ENCODE data around the gene BMP6. TPM values are rescaled to one million over a fixed set of nuclear protein-coding genes. Genes with fewer than 3 reads are reported as not detected.

BMP6 gene
- total and polyA plus RNA-seq, 2 of the 4 experiments (the other 2 are of a cell fraction) = 0.18 to 0.19 TPM

GRCh38 chr6:7823552-7823951 is 97.7 kb downstream of the BMP6 start:
- ATAC-seq (ENCODE audit: low read depth) (no peak), DNase-seq (no peak)
- Histone ChIP-seq H3K4me3 (ENCODE audit: insufficient read depth, low read depth, low read length) (no peak overlapping the region), H3K18ac (ENCODE audit: low read depth, low read length) (no peak overlapping the region), H3K9ac (ENCODE audit: low read depth, low read length) (no peak overlapping the region), H3K27me3 (ENCODE audit: control insufficient read depth, insufficient read depth, low read length) (no peaks in the 10 kb centered on the region), H3K23ac (ENCODE audit: low read depth, low read length) (no peak overlapping the region), H2BK5ac (ENCODE audit: low read depth, low read length, poor library complexity, severe bottlenecking) (no peak overlapping the region), H2BK15ac (ENCODE audit: low read depth, low read length) (no peak overlapping the region), H2BK20ac (ENCODE audit: low read depth, low read length) (no peak overlapping the region), H3K4me1 (ENCODE audit: control insufficient read depth, insufficient read depth, low read length) (peaks cover 8% of the 10 kb centered on the region; the same call in 1 of the 2 replicates), H4K91ac (ENCODE audit: insufficient read depth, low read depth, low read length) (no peak overlapping the region), H3K79me1 (ENCODE audit: low read depth in 1 of 2, low read length in 2 of 2) (no peaks in the 10 kb centered on the region), H4K20me1 (ENCODE audit: insufficient read depth, low read length) (no peaks in the 10 kb centered on the region; the same call in 1 of the 2 replicates), H3K27ac (ENCODE audit: insufficient read depth, low read length) (no peak overlapping the region), H2AK5ac (ENCODE audit: low read depth, low read length) (no peak overlapping the region), H3K36me3 (ENCODE audit: control insufficient read depth, insufficient read depth, low read length) (no peaks in the 10 kb centered on the region), H2BK120ac (ENCODE audit: low read depth, low read length) (no peak overlapping the region), H3K14ac (replicated peaks; ENCODE audit: low read depth, low read length) (no peak overlapping the region), H3K4ac (ENCODE audit: low read depth, low read length) (no peak overlapping the region), H3K56ac (ENCODE audit: extremely low read depth, insufficient read depth, low read length) (no peak overlapping the region), H2AFZ (replicated peaks; ENCODE audit: low read length, poor library complexity) (no peak overlapping the region), H3K9me3 (ENCODE audit: control insufficient read depth, insufficient read depth, low read length) (no peaks in the 10 kb centered on the region), H4K8ac (ENCODE audit: low read depth in 2 of 2, low read length in 2 of 2) (no peak overlapping the region), H4K5ac (ENCODE audit: low read depth, low read length) (no peak overlapping the region), H3K4me2 (ENCODE audit: low read depth, low read length) (no peak overlapping the region), H3K9me1 (ENCODE audit: insufficient read depth, low read length) (no peaks in the 10 kb centered on the region; the same call in 1 of the 2 replicates), H2AK9ac (replicated peaks; ENCODE audit: low read depth, low read length, poor library complexity) (no peak overlapping the region)
- ChIA-PET CTCF (no interaction called here), POLR2A (ENCODE audit: unreplicated experiment) (no interaction called here)
- TF ChIP-seq SMC3 (IDR thresholded peaks at IDR 0.05; ENCODE audit: low read depth, low read length) (no peak), MAFK (IDR thresholded peaks at IDR 0.05; ENCODE audit: low read depth, low read length) (no peak)
- TF ChIP-seq, protein P1, sequence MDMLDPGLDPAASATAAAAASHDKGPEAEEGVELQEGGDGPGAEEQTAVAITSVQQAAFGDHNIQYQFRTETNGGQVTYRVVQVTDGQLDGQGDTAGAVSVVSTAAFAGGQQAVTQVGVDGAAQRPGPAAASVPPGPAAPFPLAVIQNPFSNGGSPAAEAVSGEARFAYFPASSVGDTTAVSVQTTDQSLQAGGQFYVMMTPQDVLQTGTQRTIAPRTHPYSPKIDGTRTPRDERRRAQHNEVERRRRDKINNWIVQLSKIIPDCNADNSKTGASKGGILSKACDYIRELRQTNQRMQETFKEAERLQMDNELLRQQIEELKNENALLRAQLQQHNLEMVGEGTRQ (IDR thresholded peaks at IDR 0.05; ENCODE audit: low read depth, low read length) = no peak
- in situ Hi-C loops (cut with MboI; ENCODE audit: low sequenced_read_pairs) (no loop called here), dilution Hi-C loops (cut with HindIII; ENCODE audit: low sequenced_read_pairs, unreplicated experiment) (no loop called here), intact Hi-C loops (cut with micrococcal nuclease) (no loop called here)
- BruUV-seq (replicated peaks) = no TSS peak
- WGBS, 2 experiments (ENCODE audit: extremely low coverage in 2 of 2, insufficient read length in 1 of 2) = 67% methylated on average over 1 of the region's 3 CpGs; no CpG with 5 or more reads in 1 of the 2 experiments
